ENCODE measurements around the gene CYFIP1. TPM values are rescaled to one million over a fixed set of nuclear protein-coding genes. Genes with fewer than 3 reads are reported as not detected.
"Not testable (repeated sequence)": the region's sequence is repeated elsewhere in the genome, so short reads cannot be mapped to it uniquely, and the experiment has no call there.

The CYFIP1 gene
- 100 to 1,000 TPM; 116 to 119 TPM for total RNA-seq
- long read RNA-seq, donor 1, full-length matches to known transcripts = 13 of 34 reads
- long read RNA-seq, donor 1, partial matches to known transcripts = 11 of 34 reads
- long read RNA-seq, donor 1, other reads (novel, unspliced or antisense) = 10 of 34 reads
- long read RNA-seq, donor 2, full-length matches to known transcripts = 4 of 62 reads
- long read RNA-seq, donor 2, partial matches to known transcripts = 53 of 62 reads
- long read RNA-seq, donor 2, other reads (novel, unspliced or antisense) = 5 of 62 reads

- DNase-seq (ENCODE audit: low spot score) = peak; percentile 96
- intact Hi-C loops (cut with DNase I) = no loop called here
Observed at GRCh38 chr15:22980189-22981050, at the start of gene CYFIP1. TSS of gene CYFIP1 (minus strand) at chr15:22980368. CDS start at chr15:22947285, 33,083 bp downstream.

- intact Hi-C loops (cut with DNase I) = no loop called here
- no peak for DNase-seq (ENCODE audit: low spot score)
Observed at GRCh38 chr15:23026218-23026617, 46.0 kb upstream of the CYFIP1 start.

- no peak for DNase-seq (ENCODE audit: low spot score)
- intact Hi-C loops (cut with DNase I) = no loop called here
Observed at GRCh38 chr15:23022156-23022555, 42.0 kb upstream of the CYFIP1 start.

GRCh38 chr15:23014394-23015000 is 34.3 kb upstream of the CYFIP1 start:
- intact Hi-C loops (cut with DNase I) = no loop called here
- no peak for DNase-seq (ENCODE audit: low spot score)

- intact Hi-C loops (cut with DNase I) = no loop called here
- no peak for DNase-seq (ENCODE audit: low spot score)
Observed at GRCh38 chr15:23013681-23014080, 33.5 kb upstream of the CYFIP1 start.

- intact Hi-C loops (cut with DNase I); DNase-seq (ENCODE audit: low spot score): not testable (repeated sequence)
Observed at GRCh38 chr15:23012616-23013015, 32.4 kb upstream of the CYFIP1 start.

GRCh38 chr15:23003736-23004135 is 23.6 kb upstream of the CYFIP1 start:
- no peak for DNase-seq (ENCODE audit: low spot score)
- intact Hi-C loops (cut with DNase I) = no loop called here

- no peak for DNase-seq (ENCODE audit: low spot score)
- intact Hi-C loops (cut with DNase I) = no loop called here
Observed at GRCh38 chr15:23002920-23003319, 22.8 kb upstream of the CYFIP1 start.

- no peak for DNase-seq (ENCODE audit: low spot score)
- intact Hi-C loops (cut with DNase I) = no loop called here
Observed at GRCh38 chr15:22995795-22996194, 15.6 kb upstream of the CYFIP1 start.

GRCh38 chr15:22992024-22992326 is 11.8 kb upstream of the CYFIP1 start:
- DNase-seq (ENCODE audit: low spot score) = no peak
- intact Hi-C loops (cut with DNase I) = no loop called here

- no peak for DNase-seq (ENCODE audit: low spot score)
- intact Hi-C loops (cut with DNase I) = no loop called here
Observed at GRCh38 chr15:22989576-22990477, 9.7 kb upstream of the CYFIP1 start.

GRCh38 chr15:22988811-22989210 is 8.6 kb upstream of the CYFIP1 start:
- DNase-seq (ENCODE audit: low spot score) = no peak
- intact Hi-C loops (cut with DNase I) = no loop called here

- intact Hi-C loops (cut with DNase I) = not testable (repeated sequence)
- peak; percentile 24 for DNase-seq (ENCODE audit: low spot score)
Observed at GRCh38 chr15:22981931-22982330, 1.8 kb upstream of the CYFIP1 start.

- DNase-seq (ENCODE audit: low spot score) = peak; percentile 44
- intact Hi-C loops (cut with DNase I) = no loop called here
Observed at GRCh38 chr15:22981051-22981840, 1.1 kb upstream of the CYFIP1 start.

GRCh38 chr15:22979238-22980188 is 655 bp downstream of the CYFIP1 start:
- intact Hi-C loops (cut with DNase I) = no loop called here
- peak; percentile 90 for DNase-seq (ENCODE audit: low spot score)

- intact Hi-C loops (cut with DNase I) = no loop called here
- DNase-seq (ENCODE audit: low spot score) = no peak
Observed at GRCh38 chr15:22978691-22979237, 1.4 kb downstream of the CYFIP1 start.

GRCh38 chr15:22974745-22975144 is 5.4 kb downstream of the CYFIP1 start:
- DNase-seq (ENCODE audit: low spot score) = peak; percentile 42
- intact Hi-C loops (cut with DNase I) = no loop called here
